Fibroblast of lung (primary cell): Measurements from ENCODE around the gene ERMAP.

Experiments
- CTCF ChIP-seq, 2 donors: IDR thresholded peaks in 1 of 2; conservative IDR thresholded peaks in 1 of 2; 1 replicate in 1 of 2; 2 replicates in 1 of 2; pipeline ENCODE4 v1.5.1; 2011 to 2012; ENCODE audit warnings: low read length in 2 of 2, control low read depth in 1 of 2, inconsistent platforms in 1 of 2, low read depth in 1 of 2, mild to moderate bottlenecking in 1 of 2
- EZH2 ChIP-seq: IDR thresholded peaks from 2 replicates; pipeline ENCODE4 v1.5.1; 2012; ENCODE audit warnings: low read length, control low read depth, mild to moderate bottlenecking; ENCODE audit errors: missing control alignments

GRCh38 chr1:42847111-42847595 lies 30.2 kb downstream of the ERMAP start:
- no peak for TF ChIP-seq CTCF (conservative IDR thresholded peaks at IDR 0.05 in 1 of 2, IDR thresholded peaks at IDR 0.05 in 1 of 2; ENCODE audit: low read depth in 1 of 2, low read length in 2 of 2)
- no peak for TF ChIP-seq EZH2
